ENCODE data around the gene PPCDC.

The PPCDC gene

GRCh38 chr15:74994685-74995084 is 28.7 kb upstream of the PPCDC start:
- Histone ChIP-seq H2BK15ac (replicated peaks; ENCODE audit: low read depth) (no peak overlapping the region), H3K9ac (ENCODE audit: low read length) (no peak overlapping the region), H3K56ac (ENCODE audit: low read length) (no peak overlapping the region), H3K4me2 (ENCODE audit: low read length) (no peak overlapping the region), H3K23ac (ENCODE audit: low read length) (no peak overlapping the region), H3K79me2 (ENCODE audit: control insufficient read depth, insufficient read depth, low read length) (no peaks in the 10 kb centered on the region), H3K18ac (ENCODE audit: low read length) (no peak overlapping the region), H2BK120ac (ENCODE audit: low read depth, low read length) (no peak overlapping the region), H2BK5ac (ENCODE audit: low read length) (no peak overlapping the region), H3K4me1 (ENCODE audit: control insufficient read depth, low read depth, low read length) (peaks cover 1% of the 10 kb centered on the region), H3K4me3 (ENCODE audit: low read length) (no peak overlapping the region), H3K79me1 (ENCODE audit: low read length) (no peaks in the 10 kb centered on the region), H2AK5ac (ENCODE audit: low read length) (no peak overlapping the region), H3K4ac (ENCODE audit: low read depth, low read length) (no peak overlapping the region), H3K27ac (ENCODE audit: low read depth, low read length) (no peak overlapping the region), H4K8ac (ENCODE audit: low read depth, low read length) (no peak overlapping the region), H4K5ac (ENCODE audit: low read length) (no peak overlapping the region), H3K36me3 (ENCODE audit: control insufficient read depth, insufficient read depth, low read length) (no peaks in the 10 kb centered on the region), H3K27me3 (ENCODE audit: insufficient read depth, low read length, poor library complexity) (peaks cover 2% of the 10 kb centered on the region)
- DNase-seq: no peak
- no CpG with 5 or more reads among the region's 5 CpGs for WGBS (ENCODE audit: extremely low coverage, insufficient coverage, low lambda C conversion rate)

GRCh38 chr15:74995182-74995778 is 28.1 kb upstream of the PPCDC start, which contains the start of gene SCAMP5:
SCAMP5 (plus strand) TSS chr15:74995563; CDS start chr15:75011840, 16,277 bp downstream.
- Histone ChIP-seq H2BK5ac (ENCODE audit: low read length) (no peak within 1 kb of the TSS), H3K4me3 (ENCODE audit: low read length) (peak within 1 kb of the TSS; percentile 66), H3K4me2 (ENCODE audit: low read length) (peak within 1 kb of the TSS; percentile 87), H3K27ac (ENCODE audit: low read depth, low read length) (no peak within 1 kb of the TSS), H3K79me1 (ENCODE audit: low read length) (no peaks in the 10 kb centered on the region), H3K18ac (ENCODE audit: low read length) (no peak within 1 kb of the TSS), H3K4ac (ENCODE audit: low read depth, low read length) (no peak within 1 kb of the TSS), H3K56ac (ENCODE audit: low read length) (peak within 1 kb of the TSS; percentile 92), H2BK15ac (replicated peaks; ENCODE audit: low read depth) (no peak within 1 kb of the TSS), H3K36me3 (ENCODE audit: control insufficient read depth, insufficient read depth, low read length) (no peaks in the 10 kb centered on the region), H3K9ac (ENCODE audit: low read length) (peak within 1 kb of the TSS; percentile 71), H2BK120ac (ENCODE audit: low read depth, low read length) (no peak within 1 kb of the TSS), H3K4me1 (ENCODE audit: control insufficient read depth, low read depth, low read length) (peaks cover 1% of the 10 kb centered on the region), H4K5ac (ENCODE audit: low read length) (no peak within 1 kb of the TSS), H3K27me3 (ENCODE audit: insufficient read depth, low read length, poor library complexity) (peaks cover 2% of the 10 kb centered on the region), H3K79me2 (ENCODE audit: control insufficient read depth, insufficient read depth, low read length) (no peaks in the 10 kb centered on the region), H2AK5ac (ENCODE audit: low read length) (no peak within 1 kb of the TSS), H3K23ac (ENCODE audit: low read length) (no peak within 1 kb of the TSS), H4K8ac (ENCODE audit: low read depth, low read length) (no peak within 1 kb of the TSS)
- no CpG with 5 or more reads among the region's 58 CpGs for WGBS (ENCODE audit: extremely low coverage, insufficient coverage, low lambda C conversion rate)
- peak; percentile 97 for DNase-seq

GRCh38 chr15:74995779-74996765 is 27.3 kb upstream of the PPCDC start:
- peaks cover 1% of the 10 kb centered on the region for H3K4me1 ChIP-seq (ENCODE audit: control insufficient read depth, low read depth, low read length)
- no peak overlapping the region for H2AK5ac ChIP-seq (ENCODE audit: low read length)
- no peak overlapping the region for H2BK5ac ChIP-seq (ENCODE audit: low read length)
- H3K9ac ChIP-seq (ENCODE audit: low read length): peak overlapping the region; percentile 71
- no peak overlapping the region for H2BK120ac ChIP-seq (ENCODE audit: low read depth, low read length)
- H4K5ac ChIP-seq (ENCODE audit: low read length): no peak overlapping the region
- DNase-seq: peak; percentile 40
- peak overlapping the region; percentile 87 for H3K4me2 ChIP-seq (ENCODE audit: low read length)
- no peak overlapping the region for H3K27ac ChIP-seq (ENCODE audit: low read depth, low read length)
- H3K4me3 ChIP-seq (ENCODE audit: low read length): peak overlapping the region; percentile 66
- H3K36me3 ChIP-seq (ENCODE audit: control insufficient read depth, insufficient read depth, low read length): no peaks in the 10 kb centered on the region
- H3K18ac ChIP-seq (ENCODE audit: low read length): no peak overlapping the region
- H3K79me2 ChIP-seq (ENCODE audit: control insufficient read depth, insufficient read depth, low read length): no peaks in the 10 kb centered on the region
- H3K79me1 ChIP-seq (ENCODE audit: low read length): no peaks in the 10 kb centered on the region
- no peak overlapping the region for H4K8ac ChIP-seq (ENCODE audit: low read depth, low read length)
- H3K4ac ChIP-seq (ENCODE audit: low read depth, low read length): no peak overlapping the region
- peaks cover 2% of the 10 kb centered on the region for H3K27me3 ChIP-seq (ENCODE audit: insufficient read depth, low read length, poor library complexity)
- H2BK15ac ChIP-seq (replicated peaks; ENCODE audit: low read depth): no peak overlapping the region
- WGBS (ENCODE audit: extremely low coverage, insufficient coverage, low lambda C conversion rate): no CpG with 5 or more reads among the region's 42 CpGs
- no peak overlapping the region for H3K23ac ChIP-seq (ENCODE audit: low read length)
- H3K56ac ChIP-seq (ENCODE audit: low read length): peak overlapping the region; percentile 92

- no peak overlapping the region for H4K8ac ChIP-seq (ENCODE audit: low read depth, low read length)
- H3K4me3 ChIP-seq (ENCODE audit: low read length): no peak overlapping the region
- H3K4ac ChIP-seq (ENCODE audit: low read depth, low read length): no peak overlapping the region
- no peak overlapping the region for H2AK5ac ChIP-seq (ENCODE audit: low read length)
- no peak overlapping the region for H3K9ac ChIP-seq (ENCODE audit: low read length)
- no peak overlapping the region for H3K27ac ChIP-seq (ENCODE audit: low read depth, low read length)
- no peak overlapping the region for H4K5ac ChIP-seq (ENCODE audit: low read length)
- H3K4me1 ChIP-seq (ENCODE audit: control insufficient read depth, low read depth, low read length): peaks cover 1% of the 10 kb centered on the region
- no CpG with 5 or more reads among the region's 4 CpGs for WGBS (ENCODE audit: extremely low coverage, insufficient coverage, low lambda C conversion rate)
- H3K4me2 ChIP-seq (ENCODE audit: low read length): no peak overlapping the region
- peak; percentile 22 for DNase-seq
- no peak overlapping the region for H3K56ac ChIP-seq (ENCODE audit: low read length)
- H3K36me3 ChIP-seq (ENCODE audit: control insufficient read depth, insufficient read depth, low read length): no peaks in the 10 kb centered on the region
- H3K79me2 ChIP-seq (ENCODE audit: control insufficient read depth, insufficient read depth, low read length): no peaks in the 10 kb centered on the region
- no peak overlapping the region for H3K18ac ChIP-seq (ENCODE audit: low read length)
- no peak overlapping the region for H2BK5ac ChIP-seq (ENCODE audit: low read length)
- no peak overlapping the region for H3K23ac ChIP-seq (ENCODE audit: low read length)
- H2BK120ac ChIP-seq (ENCODE audit: low read depth, low read length): no peak overlapping the region
- H3K27me3 ChIP-seq (ENCODE audit: insufficient read depth, low read length, poor library complexity): peaks cover 2% of the 10 kb centered on the region
- no peak overlapping the region for H2BK15ac ChIP-seq (replicated peaks; ENCODE audit: low read depth)
- H3K79me1 ChIP-seq (ENCODE audit: low read length): no peaks in the 10 kb centered on the region
These were observed 26.2 kb upstream of the PPCDC start for GRCh38 chr15:74997141-74997540.

GRCh38 chr15:74997543-74997942 is 25.8 kb upstream of the PPCDC start:
- Histone ChIP-seq H4K5ac (ENCODE audit: low read length) (no peak overlapping the region), H3K56ac (ENCODE audit: low read length) (no peak overlapping the region), H3K4me1 (ENCODE audit: control insufficient read depth, low read depth, low read length) (peaks cover 1% of the 10 kb centered on the region), H2BK5ac (ENCODE audit: low read length) (no peak overlapping the region), H3K23ac (ENCODE audit: low read length) (no peak overlapping the region), H2AK5ac (ENCODE audit: low read length) (no peak overlapping the region), H3K4ac (ENCODE audit: low read depth, low read length) (no peak overlapping the region), H4K8ac (ENCODE audit: low read depth, low read length) (no peak overlapping the region), H3K4me3 (ENCODE audit: low read length) (no peak overlapping the region), H3K36me3 (ENCODE audit: control insufficient read depth, insufficient read depth, low read length) (no peaks in the 10 kb centered on the region), H3K9ac (ENCODE audit: low read length) (no peak overlapping the region), H3K79me2 (ENCODE audit: control insufficient read depth, insufficient read depth, low read length) (no peaks in the 10 kb centered on the region), H3K27me3 (ENCODE audit: insufficient read depth, low read length, poor library complexity) (peaks cover 2% of the 10 kb centered on the region), H2BK120ac (ENCODE audit: low read depth, low read length) (no peak overlapping the region), H2BK15ac (replicated peaks; ENCODE audit: low read depth) (no peak overlapping the region), H3K4me2 (ENCODE audit: low read length) (no peak overlapping the region), H3K18ac (ENCODE audit: low read length) (no peak overlapping the region), H3K79me1 (ENCODE audit: low read length) (no peaks in the 10 kb centered on the region), H3K27ac (ENCODE audit: low read depth, low read length) (no peak overlapping the region)
- DNase-seq: no peak
- WGBS (ENCODE audit: extremely low coverage, insufficient coverage, low lambda C conversion rate): no CpG with 5 or more reads among the region's 2 CpGs

All from mesendoderm (in vitro differentiated cells).